ENCODE measurements around the gene RAB3A.

The RAB3A gene, protein sequence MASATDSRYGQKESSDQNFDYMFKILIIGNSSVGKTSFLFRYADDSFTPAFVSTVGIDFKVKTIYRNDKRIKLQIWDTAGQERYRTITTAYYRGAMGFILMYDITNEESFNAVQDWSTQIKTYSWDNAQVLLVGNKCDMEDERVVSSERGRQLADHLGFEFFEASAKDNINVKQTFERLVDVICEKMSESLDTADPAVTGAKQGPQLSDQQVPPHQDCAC

GRCh38 chr19:18203863-18204393, at the start of gene RAB3A:
RAB3A (minus strand) TSS chr19:18204042; CDS start chr19:18202740, 1,302 bp downstream.
- DNase-seq (ENCODE audit: low spot score) = peak; percentile 100

GRCh38 chr19:18253130-18253529, 49.3 kb upstream of the RAB3A start:
- DNase-seq (ENCODE audit: low spot score) = no peak

GRCh38 chr19:18252370-18252717, 48.5 kb upstream of the RAB3A start:
- DNase-seq (ENCODE audit: low spot score) = no peak

DNA sequence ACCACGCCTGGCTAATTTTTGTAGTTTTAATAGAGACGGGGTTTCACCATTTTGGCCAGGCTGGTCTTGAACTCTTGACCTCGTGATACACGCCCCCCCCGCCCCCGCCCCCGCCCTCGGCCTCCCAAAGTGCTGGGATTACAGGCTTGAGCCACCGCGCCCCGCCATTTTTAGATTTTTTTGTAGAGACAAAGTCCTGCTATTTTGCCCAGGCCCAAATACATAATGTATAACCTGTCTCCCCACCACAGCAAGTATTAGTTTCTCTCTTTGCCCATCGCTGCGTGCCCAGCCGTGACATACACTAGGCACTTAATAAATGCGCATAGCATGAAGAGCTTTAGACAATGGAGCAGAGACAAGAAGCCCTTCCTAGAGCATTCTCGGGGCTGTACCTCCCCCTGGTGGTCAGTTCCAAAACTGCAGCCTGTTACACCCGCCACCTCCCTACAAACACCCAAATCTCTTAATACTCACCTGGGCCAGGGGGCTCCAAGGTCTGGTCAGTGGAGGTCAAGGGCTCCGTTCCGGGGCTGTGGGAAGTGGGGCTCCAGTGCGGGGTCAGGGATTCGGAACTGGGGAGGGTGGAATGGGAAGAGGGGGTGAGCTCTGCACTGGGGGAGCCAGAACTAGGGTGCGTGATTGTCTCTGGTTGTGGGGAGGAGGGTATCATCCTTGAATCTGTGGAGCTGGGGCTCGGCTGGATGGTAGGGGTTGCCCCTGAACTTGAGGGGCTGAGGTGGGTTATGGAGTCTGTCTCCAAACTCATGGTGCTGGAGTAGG, 47.9 kb upstream of the RAB3A start:
- DNase-seq (ENCODE audit: low spot score) = peak; percentile 84

- DNase-seq (ENCODE audit: low spot score) = no peak
These were observed 46.0 kb upstream of the RAB3A start for GRCh38 chr19:18249834-18250233.

DNA sequence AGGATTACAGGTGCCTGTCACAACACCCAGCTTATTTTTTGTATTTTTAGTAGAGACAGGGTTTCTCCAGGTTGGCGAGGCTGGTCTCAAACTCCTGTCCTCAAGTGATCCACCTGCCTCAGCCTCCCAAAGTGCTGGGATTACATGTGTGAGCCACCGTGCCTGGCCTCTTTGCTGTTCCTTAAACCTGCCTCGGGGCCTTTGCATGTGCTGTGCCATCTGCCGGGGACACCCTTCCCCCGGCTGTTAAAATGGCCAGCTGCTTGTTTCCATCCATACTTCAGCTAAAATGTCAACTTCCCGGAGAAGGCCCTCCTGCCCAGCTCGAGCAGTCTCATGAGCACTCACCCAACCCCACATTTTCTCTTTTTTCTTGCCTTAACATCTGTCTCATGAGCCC, 41.5 kb upstream of the RAB3A start:
- no peak for DNase-seq (ENCODE audit: low spot score)

GRCh38 chr19:18239303-18239702, 35.5 kb upstream of the RAB3A start:
- no peak for DNase-seq (ENCODE audit: low spot score)

DNA sequence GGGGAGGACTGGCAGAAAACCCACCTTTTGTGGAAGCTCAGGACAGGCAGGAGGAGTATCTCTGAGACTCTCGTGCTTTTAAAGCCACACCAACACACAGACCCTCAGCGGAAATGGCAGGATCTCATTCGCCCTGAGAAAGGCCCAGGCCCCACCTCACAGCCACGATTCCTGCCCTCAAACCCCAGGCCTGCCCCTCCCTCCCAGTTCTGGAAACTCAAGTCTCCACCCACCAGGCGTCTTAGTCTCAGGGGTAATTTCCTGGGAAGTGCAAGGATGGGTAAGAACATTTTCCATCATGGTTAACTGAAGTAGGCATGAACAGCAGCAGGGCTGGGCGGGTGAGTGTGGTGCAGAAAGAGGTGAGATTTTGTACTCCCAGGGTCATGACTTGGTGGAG, 30.4 kb upstream of the RAB3A start:
- DNase-seq (ENCODE audit: low spot score) = no peak

DNA sequence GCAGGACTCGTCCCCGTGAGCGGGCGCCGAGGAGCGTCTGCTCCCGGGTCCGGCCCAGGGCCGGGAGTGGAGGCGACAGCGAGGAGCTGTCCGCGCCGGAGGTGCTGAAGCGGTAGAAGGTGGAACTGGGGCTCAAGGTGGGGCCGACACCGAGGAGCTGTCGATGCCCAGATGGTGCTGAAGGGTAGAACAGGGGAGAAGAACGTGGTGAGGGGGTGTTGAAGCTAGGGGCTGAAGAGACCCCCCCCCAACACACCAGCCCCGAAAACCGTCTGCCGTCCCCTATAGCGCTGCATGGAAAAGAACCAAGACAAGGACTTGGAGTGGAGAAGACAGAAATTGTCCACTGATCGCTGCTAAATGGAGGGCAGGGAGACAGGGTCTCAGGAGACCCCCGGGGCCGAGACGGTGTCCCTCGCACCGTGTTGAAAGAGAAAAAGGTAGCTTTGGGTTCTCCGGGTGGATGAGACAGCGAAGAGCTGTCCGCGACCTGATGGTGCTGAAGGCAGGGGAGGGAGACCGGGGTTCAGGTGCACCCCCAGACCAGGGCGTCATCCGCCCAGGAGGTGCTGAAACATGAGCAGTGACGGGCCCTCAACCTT, 29.5 kb upstream of the RAB3A start:
- peak; percentile 39 for DNase-seq (ENCODE audit: low spot score)

DNA sequence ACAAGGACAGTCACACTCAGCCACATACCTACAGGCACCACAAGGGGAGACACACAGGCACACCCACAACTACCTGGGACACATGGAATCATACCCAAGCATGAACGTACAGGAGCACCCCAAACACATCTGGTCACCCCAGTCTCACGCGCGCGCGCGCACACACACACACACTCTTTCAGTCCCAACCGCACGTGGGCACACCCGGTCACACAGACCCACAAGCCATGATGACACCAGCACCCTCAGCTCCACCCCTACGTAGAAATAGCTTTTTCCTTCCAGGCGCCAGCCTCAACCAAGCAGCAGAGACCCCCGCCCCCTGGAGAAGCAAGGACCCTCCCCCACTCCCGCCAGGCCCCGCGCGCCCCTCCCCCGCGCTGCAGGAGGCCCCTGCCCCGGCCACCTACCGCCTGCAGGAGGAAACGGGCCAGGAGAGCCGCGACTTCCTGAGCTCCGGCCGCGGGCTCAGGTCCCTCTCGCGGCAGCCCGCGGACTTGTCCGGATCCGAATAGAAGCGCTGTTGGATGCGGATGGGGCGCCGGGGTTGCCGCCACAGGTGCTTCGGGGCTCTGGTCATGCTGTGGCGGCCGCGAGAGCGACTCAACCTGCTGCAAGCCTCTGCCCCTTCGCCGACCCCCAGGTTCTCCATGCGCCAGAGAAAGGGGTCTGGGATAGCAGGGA, 28.8 kb upstream of the RAB3A start:
- peak; percentile 65 for DNase-seq (ENCODE audit: low spot score)

- DNase-seq (ENCODE audit: low spot score) = peak; percentile 78
These were observed 27.9 kb upstream of the RAB3A start for GRCh38 chr19:18231775-18232174.

GRCh38 chr19:18230941-18231734, 27.3 kb upstream of the RAB3A start:
- peak; percentile 61 for DNase-seq (ENCODE audit: low spot score)

- no peak for DNase-seq (ENCODE audit: low spot score)
These were observed 26.1 kb upstream of the RAB3A start for GRCh38 chr19:18229915-18230314.

- DNase-seq (ENCODE audit: low spot score) = no peak
These were observed 25.6 kb upstream of the RAB3A start for GRCh38 chr19:18229474-18229873.

- no peak for DNase-seq (ENCODE audit: low spot score)
These were observed 24.0 kb upstream of the RAB3A start for GRCh38 chr19:18227781-18228271.

GRCh38 chr19:18226956-18227780, 23.3 kb upstream of the RAB3A start:
- DNase-seq (ENCODE audit: low spot score) = no peak

- DNase-seq (ENCODE audit: low spot score) = peak; percentile 55
These were observed 22.0 kb upstream of the RAB3A start, which contains the start of gene PDE4C for GRCh38 chr19:18225702-18226468. PDE4C (minus strand) TSS chr19:18226438; CDS start chr19:18226415, 23 bp downstream.

DNA sequence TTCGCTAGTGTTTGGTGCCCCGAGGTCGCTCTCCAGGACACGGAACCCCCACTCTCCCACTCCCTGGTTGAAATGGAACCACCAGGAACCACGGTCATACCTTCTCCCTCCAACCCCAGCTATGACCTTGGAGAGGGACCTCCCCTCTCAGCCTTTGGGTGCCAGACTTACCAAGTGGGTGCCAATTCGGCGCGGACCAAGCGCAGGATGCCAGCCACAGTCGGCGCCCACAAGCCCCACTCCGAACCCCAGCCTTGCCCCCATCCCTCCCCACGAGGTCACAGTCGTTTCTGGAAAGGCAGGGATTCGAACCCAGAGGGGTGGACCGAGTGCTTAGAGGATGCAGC, 21.5 kb upstream of the RAB3A start:
- DNase-seq (ENCODE audit: low spot score) = peak; percentile 14

GRCh38 chr19:18224525-18225354, 20.9 kb upstream of the RAB3A start:
- peak; percentile 96 for DNase-seq (ENCODE audit: low spot score)

Measured in cerebellar cortex (tissue), 1 donor.